ENCODE results near the gene IER2. TPM values are rescaled to one million over a fixed set of nuclear protein-coding genes. Genes with fewer than 3 reads are reported as not detected.

Gene IER2
- total RNA-seq, 1 donor from 2014 or later, result 13.7 TPM

DNA sequence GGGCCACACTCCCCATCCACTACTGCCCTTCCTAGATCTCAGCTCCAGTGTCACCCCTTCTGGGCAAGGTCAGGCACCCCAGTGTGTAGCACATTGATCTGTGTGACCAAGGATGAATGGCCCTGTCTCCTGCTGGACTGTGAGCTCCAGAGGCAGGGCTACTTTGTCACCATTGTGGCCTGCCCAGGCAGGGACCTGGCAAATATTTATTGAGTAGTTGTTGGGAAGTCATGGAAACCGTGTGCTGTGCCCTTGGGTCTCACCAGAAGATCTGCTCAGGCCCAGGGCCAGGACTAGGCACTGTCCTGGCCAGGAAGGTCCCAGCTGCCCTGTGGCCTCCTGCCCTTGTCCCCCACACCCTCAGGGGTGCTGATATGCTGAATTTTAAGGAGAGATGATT lies 21.6 kb upstream of the IER2 start:
- Histone ChIP-seq H3F3A (ENCODE audit: low read depth) (no peaks in the 10 kb centered on the region), H3K9me3 (ENCODE audit: low read depth) (no peaks in the 10 kb centered on the region), H3K4me2 (no peak overlapping the region), H3K79me2 (ENCODE audit: low read depth) (peaks cover 100% of the 10 kb centered on the region), H3K9ac (no peak overlapping the region), H3K36me3 (no peaks in the 10 kb centered on the region), H3K27ac (no peak overlapping the region), H4K20me1 (ENCODE audit: low read depth) (peaks cover 100% of the 10 kb centered on the region), H3K27me3 (no peaks in the 10 kb centered on the region), H2AFZ (replicated peaks) (no peak overlapping the region), H3K4me1 (no peaks in the 10 kb centered on the region), H3K4me3 (no peak overlapping the region)
- TF ChIP-seq EZH2phosphoT487 (IDR thresholded peaks at IDR 0.05) (no peak), EZH2 (IDR thresholded peaks at IDR 0.05) (no peak)
- TF ChIP-seq, protein P1, sequence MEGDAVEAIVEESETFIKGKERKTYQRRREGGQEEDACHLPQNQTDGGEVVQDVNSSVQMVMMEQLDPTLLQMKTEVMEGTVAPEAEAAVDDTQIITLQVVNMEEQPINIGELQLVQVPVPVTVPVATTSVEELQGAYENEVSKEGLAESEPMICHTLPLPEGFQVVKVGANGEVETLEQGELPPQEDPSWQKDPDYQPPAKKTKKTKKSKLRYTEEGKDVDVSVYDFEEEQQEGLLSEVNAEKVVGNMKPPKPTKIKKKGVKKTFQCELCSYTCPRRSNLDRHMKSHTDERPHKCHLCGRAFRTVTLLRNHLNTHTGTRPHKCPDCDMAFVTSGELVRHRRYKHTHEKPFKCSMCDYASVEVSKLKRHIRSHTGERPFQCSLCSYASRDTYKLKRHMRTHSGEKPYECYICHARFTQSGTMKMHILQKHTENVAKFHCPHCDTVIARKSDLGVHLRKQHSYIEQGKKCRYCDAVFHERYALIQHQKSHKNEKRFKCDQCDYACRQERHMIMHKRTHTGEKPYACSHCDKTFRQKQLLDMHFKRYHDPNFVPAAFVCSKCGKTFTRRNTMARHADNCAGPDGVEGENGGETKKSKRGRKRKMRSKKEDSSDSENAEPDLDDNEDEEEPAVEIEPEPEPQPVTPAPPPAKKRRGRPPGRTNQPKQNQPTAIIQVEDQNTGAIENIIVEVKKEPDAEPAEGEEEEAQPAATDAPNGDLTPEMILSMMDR (IDR thresholded peaks at IDR 0.05), result no peak
- peak overlapping the region; percentile 15 for H3K4me3 Mint-ChIP-seq
- DNase-seq (ENCODE audit: low spot score), result no peak
- H3K9me3 Mint-ChIP-seq, result no peaks in the 10 kb centered on the region
- peaks cover 19% of the 10 kb centered on the region for H3K4me1 Mint-ChIP-seq
- peaks cover 6% of the 10 kb centered on the region for H3K36me3 Mint-ChIP-seq
- H3K27ac Mint-ChIP-seq, result no peak overlapping the region
- H3K27me3 Mint-ChIP-seq (ENCODE audit: insufficient read depth, low read depth), result no peaks in the 10 kb centered on the region

DNA sequence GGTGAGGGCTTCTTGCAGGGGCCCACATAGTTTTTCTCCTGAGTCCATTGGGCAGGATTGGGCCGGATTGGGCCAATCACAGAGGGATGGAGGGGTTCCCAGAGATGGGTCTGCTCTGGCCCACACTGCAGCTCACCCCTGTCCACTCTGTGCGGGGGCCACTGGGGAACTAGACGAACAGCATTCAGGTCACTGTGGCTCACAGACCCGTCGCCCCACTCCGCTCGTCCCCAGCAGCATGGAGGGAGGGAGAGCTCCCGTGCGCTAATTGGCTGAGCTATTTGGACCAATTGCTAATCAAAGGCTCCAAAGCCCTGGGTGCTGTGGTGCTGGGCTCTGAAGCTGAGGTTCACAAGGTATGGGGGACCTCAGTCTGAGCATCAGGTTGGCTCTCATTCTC lies 20.8 kb upstream of the IER2 start:
- no peaks in the 10 kb centered on the region for H3K36me3 ChIP-seq

DNA sequence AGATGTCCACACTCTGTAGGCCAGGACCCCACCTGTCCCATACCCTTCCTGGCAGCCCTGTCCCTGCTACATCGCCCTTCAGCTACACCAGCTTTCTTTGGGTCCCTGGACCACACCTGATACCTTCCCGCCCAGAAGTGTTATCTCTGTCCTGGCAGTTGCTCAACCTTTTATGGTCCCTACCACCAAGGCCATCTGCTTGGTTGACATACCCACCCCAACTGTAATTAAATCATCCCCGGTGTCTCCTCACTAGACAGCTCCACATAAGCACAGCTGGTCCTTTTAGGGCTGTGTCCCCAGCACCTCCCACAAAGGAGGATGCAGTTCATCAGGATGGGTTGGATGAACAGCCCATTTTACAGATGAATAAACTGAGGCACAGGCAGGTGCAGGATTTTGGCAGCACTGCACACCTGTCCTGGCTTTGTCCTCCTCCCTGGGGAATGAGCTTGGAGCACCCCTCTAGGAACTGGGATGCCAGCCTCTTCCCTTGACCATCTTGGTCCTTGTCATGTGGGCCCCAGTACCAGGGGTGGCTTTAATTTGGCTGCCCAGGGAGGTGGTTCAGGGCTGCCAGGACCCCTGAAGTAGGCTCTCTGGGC lies 19.2 kb upstream of the IER2 start:
- Histone ChIP-seq H3K9me3 (ENCODE audit: low read depth) (no peaks in the 10 kb centered on the region), H3K4me3 (no peak overlapping the region), H3F3A (ENCODE audit: low read depth) (no peaks in the 10 kb centered on the region), H3K9ac (no peak overlapping the region), H3K79me2 (ENCODE audit: low read depth) (peaks cover 92% of the 10 kb centered on the region), H4K20me1 (ENCODE audit: low read depth) (peaks cover 99% of the 10 kb centered on the region), H3K27me3 (no peaks in the 10 kb centered on the region), H3K36me3 (no peaks in the 10 kb centered on the region), H2AFZ (replicated peaks) (no peak overlapping the region), H3K27ac (no peak overlapping the region), H3K4me2 (no peak overlapping the region), H3K4me1 (no peaks in the 10 kb centered on the region)
- Mint-ChIP-seq H3K4me1 (peaks cover 16% of the 10 kb centered on the region), H3K27me3 (ENCODE audit: insufficient read depth, low read depth) (no peaks in the 10 kb centered on the region), H3K36me3 (peaks cover 6% of the 10 kb centered on the region), H3K27ac (no peak overlapping the region), H3K9me3 (no peaks in the 10 kb centered on the region), H3K4me3 (no peak overlapping the region)
- DNase-seq (ENCODE audit: low spot score), result no peak
- no peak for TF ChIP-seq EZH2phosphoT487 (IDR thresholded peaks at IDR 0.05)
- TF ChIP-seq, protein P1 (IDR thresholded peaks at IDR 0.05), result no peak
- TF ChIP-seq EZH2 (IDR thresholded peaks at IDR 0.05), result no peak

More for the DNA sequence above, 20.8 kb upstream of the IER2 start:
- Histone ChIP-seq H3K79me2 (ENCODE audit: low read depth) (peaks cover 100% of the 10 kb centered on the region), H3K4me3 (no peak overlapping the region), H3K4me2 (no peak overlapping the region), H3F3A (ENCODE audit: low read depth) (no peaks in the 10 kb centered on the region), H3K27ac (no peak overlapping the region), H3K4me1 (no peaks in the 10 kb centered on the region), H3K9ac (no peak overlapping the region), H3K9me3 (ENCODE audit: low read depth) (no peaks in the 10 kb centered on the region), H2AFZ (replicated peaks) (no peak overlapping the region), H3K27me3 (no peaks in the 10 kb centered on the region), H4K20me1 (ENCODE audit: low read depth) (peaks cover 100% of the 10 kb centered on the region)
- H3K4me3 Mint-ChIP-seq, result no peak overlapping the region
- H3K9me3 Mint-ChIP-seq, result no peaks in the 10 kb centered on the region
- H3K27me3 Mint-ChIP-seq (ENCODE audit: insufficient read depth, low read depth), result no peaks in the 10 kb centered on the region
- H3K36me3 Mint-ChIP-seq, result peaks cover 6% of the 10 kb centered on the region
- DNase-seq (ENCODE audit: low spot score), result no peak
- peaks cover 16% of the 10 kb centered on the region for H3K4me1 Mint-ChIP-seq
- H3K27ac Mint-ChIP-seq, result no peak overlapping the region
- TF ChIP-seq EZH2 (IDR thresholded peaks at IDR 0.05) (no peak), EZH2phosphoT487 (IDR thresholded peaks at IDR 0.05) (no peak)
- TF ChIP-seq, protein P1 (IDR thresholded peaks at IDR 0.05), result no peak
